ENCODE data around the gene ZNF276.
"Not testable (repeated sequence)": the region's sequence is repeated elsewhere in the genome, so short reads cannot be mapped to it uniquely, and the experiment has no call there.

ZNF276 gene, protein sequence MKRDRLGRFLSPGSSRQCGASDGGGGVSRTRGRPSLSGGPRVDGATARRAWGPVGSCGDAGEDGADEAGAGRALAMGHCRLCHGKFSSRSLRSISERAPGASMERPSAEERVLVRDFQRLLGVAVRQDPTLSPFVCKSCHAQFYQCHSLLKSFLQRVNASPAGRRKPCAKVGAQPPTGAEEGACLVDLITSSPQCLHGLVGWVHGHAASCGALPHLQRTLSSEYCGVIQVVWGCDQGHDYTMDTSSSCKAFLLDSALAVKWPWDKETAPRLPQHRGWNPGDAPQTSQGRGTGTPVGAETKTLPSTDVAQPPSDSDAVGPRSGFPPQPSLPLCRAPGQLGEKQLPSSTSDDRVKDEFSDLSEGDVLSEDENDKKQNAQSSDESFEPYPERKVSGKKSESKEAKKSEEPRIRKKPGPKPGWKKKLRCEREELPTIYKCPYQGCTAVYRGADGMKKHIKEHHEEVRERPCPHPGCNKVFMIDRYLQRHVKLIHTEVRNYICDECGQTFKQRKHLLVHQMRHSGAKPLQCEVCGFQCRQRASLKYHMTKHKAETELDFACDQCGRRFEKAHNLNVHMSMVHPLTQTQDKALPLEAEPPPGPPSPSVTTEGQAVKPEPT

GRCh38 chr16:89720813-89721545 is at the start of gene ZNF276, which contains the start of gene VPS9D1:
Gene ZNF276 (plus strand): TSS chr16:89721537. CDS start chr16:89721641, 104 bp downstream.
Gene VPS9D1 (minus strand): TSS chr16:89720898. CDS start chr16:89720861, 37 bp downstream.
- H3K4me3 ChIP-seq (ENCODE audit: low read depth, low read length): peak within 1 kb of the TSS; percentile 80
- peak; percentile 88 for DNase-seq (ENCODE audit: low read depth)
- TF ChIP-seq CTCF (IDR thresholded peaks at IDR 0.05; ENCODE audit: insufficient read depth, low read depth, low read length, missing control alignments): no peak

GRCh38 chr16:89671565-89671964 is 49.8 kb upstream of the ZNF276 start:
- not testable (repeated sequence) for DNase-seq (ENCODE audit: low read depth); H3K4me3 ChIP-seq (ENCODE audit: low read depth, low read length)

- no peak for TF ChIP-seq CTCF (IDR thresholded peaks at IDR 0.05; ENCODE audit: insufficient read depth, low read depth, low read length, missing control alignments)
- no peak for DNase-seq (ENCODE audit: low read depth)
- no peak overlapping the region for H3K4me3 ChIP-seq (ENCODE audit: low read depth, low read length)
These were observed 49.0 kb upstream of the ZNF276 start for GRCh38 chr16:89672177-89672941.

DNA sequence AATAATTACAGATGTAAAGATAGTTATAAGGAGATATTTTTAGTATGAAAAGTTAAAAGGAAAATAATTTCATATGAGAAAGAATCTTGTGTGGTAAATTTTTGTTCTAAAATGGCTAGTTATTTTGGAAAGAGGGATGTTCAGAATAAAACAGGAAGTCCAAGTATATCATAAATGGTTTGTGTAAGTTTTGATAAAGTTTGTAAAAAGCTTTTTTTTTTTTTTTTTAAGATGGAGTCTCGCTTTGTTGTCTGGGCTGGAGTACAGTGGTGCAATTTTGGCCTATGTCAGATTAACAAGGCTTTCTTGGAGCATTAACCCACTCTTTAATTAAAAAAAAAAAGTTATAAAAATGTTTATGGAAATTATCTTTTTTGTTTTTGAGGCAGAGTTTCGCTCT is 43.1 kb upstream of the ZNF276 start:
- DNase-seq (ENCODE audit: low read depth): no peak
- H3K4me3 ChIP-seq (ENCODE audit: low read depth, low read length): no peak overlapping the region
- no peak for TF ChIP-seq CTCF (IDR thresholded peaks at IDR 0.05; ENCODE audit: insufficient read depth, low read depth, low read length, missing control alignments)

- TF ChIP-seq CTCF (IDR thresholded peaks at IDR 0.05; ENCODE audit: insufficient read depth, low read depth, low read length, missing control alignments): no peak
- H3K4me3 ChIP-seq (ENCODE audit: low read depth, low read length): no peak overlapping the region
- no peak for DNase-seq (ENCODE audit: low read depth)
These were observed 35.4 kb upstream of the ZNF276 start for GRCh38 chr16:89685916-89686315.

DNA sequence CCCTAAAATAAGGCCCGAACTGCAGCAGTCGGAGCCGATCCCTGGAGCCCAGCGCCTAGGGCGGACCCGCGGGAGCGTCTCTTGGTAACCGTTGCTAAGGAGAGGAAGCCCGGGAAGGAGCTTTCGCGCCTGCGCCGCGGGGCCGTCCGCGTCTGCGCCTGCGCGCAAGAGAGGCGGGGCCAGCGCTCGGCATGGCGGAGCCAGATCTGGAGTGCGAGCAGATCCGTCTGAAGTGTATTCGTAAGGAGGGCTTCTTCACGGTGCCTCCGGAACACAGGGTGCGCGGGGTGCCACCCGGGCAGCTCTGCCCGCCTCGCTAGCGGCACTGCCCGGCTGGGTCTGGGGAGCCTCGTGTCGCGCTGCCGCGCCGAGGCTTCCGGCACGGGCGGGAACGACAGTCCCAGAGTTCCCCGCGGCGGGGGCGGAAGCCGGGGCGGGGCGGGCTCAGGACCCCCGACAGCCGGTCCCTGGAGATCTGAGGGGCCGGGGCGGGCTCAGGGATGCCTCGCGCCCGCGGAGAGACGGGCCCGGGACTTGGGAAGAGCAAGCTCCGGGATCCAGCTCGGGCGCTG is 34.7 kb upstream of the ZNF276 start, which contains the start of gene CDK10:
Gene CDK10, plus strand, starts transcription at position 170 of the 572 bp plus-strand sequence. Its CDS starts 22 bp downstream, at position 192.
- H3K4me3 ChIP-seq (ENCODE audit: low read depth, low read length): peak within 1 kb of the TSS; percentile 62
- no peak for TF ChIP-seq CTCF (IDR thresholded peaks at IDR 0.05; ENCODE audit: insufficient read depth, low read depth, low read length, missing control alignments)

More for the DNA sequence above, 34.7 kb upstream of the ZNF276 start, which contains the start of gene CDK10:
- peak; percentile 88 for DNase-seq (ENCODE audit: low read depth)
